PC-9 (cell line): ENCODE results near the gene DSCAM. TPM values are rescaled to one million over a fixed set of nuclear protein-coding genes. Genes with fewer than 3 reads are reported as not detected.

Experiments used
- BruUV-seq: library from RNA; stranded (reverse); fragments of 400-500 nt; replicated peaks from 2 replicates; lab custom pipeline; 2021; lab: Mats Ljungman, UMichigan
- CTCF ChIA-PET: fragments of 300-600 bp; sonication (Branson Sonifier 250); formaldehyde crosslinking; loops from one replicate; lab custom pipeline; 2022; ENCODE audit warnings: antibody characterized with exemption; lab: Charles Lee
- POLR2A ChIA-PET: fragments of 300-600 bp; sonication (Branson Sonifier 250); formaldehyde crosslinking; loops from one replicate; lab custom pipeline; 2022; ENCODE audit warnings: antibody characterized with exemption; ENCODE audit not compliant: unreplicated experiment; lab: Charles Lee
- DNase-seq, 2 experiments: peaks; one replicate each; pipeline versions ENCODE4 v3.0.0 to v3.0.0-alpha.2; 2015 to 2022; ENCODE audit warnings: mixed read lengths in 1 of 2
- H2AFZ ChIP-seq: fragments of 200-600 bp; sonication (generic); 2 replicates; pipeline ENCODE4 v1.8.1; 2017; ENCODE audit warnings: antibody characterized with exemption
- H3F3A ChIP-seq: fragments of 200-600 bp; sonication (generic); 2 replicates; pipeline ENCODE4 v1.8.1; 2017; ENCODE audit warnings: antibody characterized with exemption, mild to moderate bottlenecking, low read depth; ENCODE audit not compliant: insufficient read depth
- H3K27ac ChIP-seq: fragments of 200-600 bp; sonication (generic); 2 replicates; pipeline ENCODE4 v1.6.1; 2016; ENCODE audit warnings: mixed run types
- H3K27me3 ChIP-seq: fragments of 200-600 bp; sonication (generic); 2 replicates; pipeline ENCODE4 v1.6.1; 2016; ENCODE audit warnings: low read depth, mixed run types; ENCODE audit not compliant: insufficient read depth
- H3K36me3 ChIP-seq: fragments of 200-600 bp; sonication (generic); 2 replicates; pipeline ENCODE4 v1.6.1; 2016; ENCODE audit warnings: low read depth, mixed run types
- H3K4me1 ChIP-seq: fragments of 200-600 bp; sonication (generic); replicated peaks from 2 replicates; pipeline ENCODE4 v1.6.1; 2016; ENCODE audit warnings: mixed run types; ENCODE audit not compliant: insufficient read depth
- H3K4me2 ChIP-seq: fragments of 200-600 bp; sonication (generic); 2 replicates; pipeline ENCODE4 v1.6.1; 2017; ENCODE audit warnings: mixed run types
- H3K4me3 ChIP-seq: fragments of 200-600 bp; sonication (generic); 2 replicates; pipeline ENCODE4 v1.6.1; 2016; ENCODE audit warnings: mixed run types
- H3K79me2 ChIP-seq: fragments of 200-600 bp; sonication (generic); 2 replicates; pipeline ENCODE4 v1.6.1; 2017; ENCODE audit warnings: low read depth, mixed run types
- H3K9me2 ChIP-seq: fragments of 200-600 bp; sonication (generic); 2 replicates; pipeline ENCODE4 v1.8.1; 2017; ENCODE audit warnings: mild to moderate bottlenecking; ENCODE audit not compliant: insufficient read depth
- H3K9me3 ChIP-seq: fragments of 200-600 bp; sonication (generic); 2 replicates; pipeline ENCODE4 v1.8.1; 2016; ENCODE audit warnings: low read depth; ENCODE audit not compliant: insufficient read depth
- H4K20me1 ChIP-seq: fragments of 200-600 bp; sonication (generic); 2 replicates; pipeline ENCODE4 v1.8.1; 2017; ENCODE audit not compliant: insufficient read depth
- EZH2 ChIP-seq: fragments of 200-600 bp; sonication (generic); IDR thresholded peaks from 2 replicates; pipeline ENCODE4 v1.8.0; 2017; ENCODE audit warnings: antibody characterized with exemption, low read depth
- intact Hi-C: fragments of 100-400 bp; cut with micrococcal nuclease; formaldehyde crosslinking; loops from one replicate; pipeline ENCODE4 v1.10.0; 2022; ENCODE audit not compliant: unreplicated experiment
- total RNA-seq: library from RNA; stranded (reverse); gene quantifications from 2 replicates; pipeline ENCODE4 v1.2.3, GENCODE V29; 2021
- TF ChIP-seq, protein P1 (sequence below): fragments of 200-600 bp; sonication (generic); conservative IDR thresholded peaks from 2 replicates; pipeline ENCODE4 v1.6.1; 2017; ENCODE audit warnings: mixed run types, antibody characterized with exemption, mild to moderate bottlenecking, moderate library complexity

The DSCAM gene
- total RNA-seq, 1 experiment from 2014 or later: not detected

DNA sequence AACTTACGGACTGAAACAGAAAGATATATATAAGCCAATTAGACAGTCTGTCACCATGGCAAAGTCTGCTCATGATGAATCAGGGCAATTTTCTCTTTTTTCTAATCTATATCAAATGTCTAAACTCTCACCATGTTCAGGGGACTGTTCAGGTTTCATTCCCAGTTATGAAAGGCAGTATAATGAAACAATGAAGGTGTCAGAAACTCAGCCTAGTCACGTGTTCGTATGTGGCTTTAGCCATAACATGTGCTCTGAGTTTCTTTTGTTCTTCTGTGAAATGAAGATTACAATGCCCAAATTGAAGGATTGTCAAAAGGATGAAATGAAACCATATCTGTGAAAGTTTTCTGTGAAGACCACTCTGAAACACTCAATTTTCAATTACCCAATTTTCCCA lies 392.9 kb downstream of the DSCAM start:
- H3F3A ChIP-seq: no peaks in the 10 kb centered on the region
- DNase-seq: no peak
- TF ChIP-seq EZH2: no peak
- TF ChIP-seq, protein P1, sequence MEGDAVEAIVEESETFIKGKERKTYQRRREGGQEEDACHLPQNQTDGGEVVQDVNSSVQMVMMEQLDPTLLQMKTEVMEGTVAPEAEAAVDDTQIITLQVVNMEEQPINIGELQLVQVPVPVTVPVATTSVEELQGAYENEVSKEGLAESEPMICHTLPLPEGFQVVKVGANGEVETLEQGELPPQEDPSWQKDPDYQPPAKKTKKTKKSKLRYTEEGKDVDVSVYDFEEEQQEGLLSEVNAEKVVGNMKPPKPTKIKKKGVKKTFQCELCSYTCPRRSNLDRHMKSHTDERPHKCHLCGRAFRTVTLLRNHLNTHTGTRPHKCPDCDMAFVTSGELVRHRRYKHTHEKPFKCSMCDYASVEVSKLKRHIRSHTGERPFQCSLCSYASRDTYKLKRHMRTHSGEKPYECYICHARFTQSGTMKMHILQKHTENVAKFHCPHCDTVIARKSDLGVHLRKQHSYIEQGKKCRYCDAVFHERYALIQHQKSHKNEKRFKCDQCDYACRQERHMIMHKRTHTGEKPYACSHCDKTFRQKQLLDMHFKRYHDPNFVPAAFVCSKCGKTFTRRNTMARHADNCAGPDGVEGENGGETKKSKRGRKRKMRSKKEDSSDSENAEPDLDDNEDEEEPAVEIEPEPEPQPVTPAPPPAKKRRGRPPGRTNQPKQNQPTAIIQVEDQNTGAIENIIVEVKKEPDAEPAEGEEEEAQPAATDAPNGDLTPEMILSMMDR: no peak
- H4K20me1 ChIP-seq: no peaks in the 10 kb centered on the region
- no peaks in the 10 kb centered on the region for H3K79me2 ChIP-seq
- ChIA-PET CTCF (no interaction called here), POLR2A (no interaction called here)
- no peaks in the 10 kb centered on the region for H3K9me2 ChIP-seq
- no peak overlapping the region for H2AFZ ChIP-seq
- no peaks in the 10 kb centered on the region for H3K9me3 ChIP-seq
- H3K4me1 ChIP-seq: no peaks in the 10 kb centered on the region
- H3K27me3 ChIP-seq: no peaks in the 10 kb centered on the region
- no peak overlapping the region for H3K4me3 ChIP-seq
- no peaks in the 10 kb centered on the region for H3K36me3 ChIP-seq
- intact Hi-C loops: no loop called here
- no peak overlapping the region for H3K27ac ChIP-seq
- BruUV-seq: no TSS peak
- no peak overlapping the region for H3K4me2 ChIP-seq

DNA sequence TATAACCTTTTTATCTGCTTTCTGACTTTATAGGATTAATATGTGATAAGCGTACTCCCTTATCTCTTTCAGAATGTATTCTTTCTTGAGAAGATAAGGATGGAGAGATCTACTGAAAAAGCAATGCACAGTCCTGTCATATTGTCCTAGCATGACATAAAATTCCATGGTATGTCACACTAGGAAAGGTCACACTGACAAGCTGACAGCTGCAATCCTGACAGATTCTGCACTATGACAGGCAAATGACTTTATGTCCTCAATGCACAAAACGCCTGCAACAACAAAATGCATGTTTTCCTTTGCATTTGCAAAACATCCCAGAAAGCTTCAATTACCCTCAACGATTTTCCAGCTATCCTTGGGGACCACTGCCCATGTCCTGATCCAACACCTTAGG lies 393.8 kb downstream of the DSCAM start:
- no peaks in the 10 kb centered on the region for H3K9me2 ChIP-seq
- BruUV-seq: no TSS peak
- H3K36me3 ChIP-seq: no peaks in the 10 kb centered on the region
- no peak overlapping the region for H3K4me2 ChIP-seq
- no peaks in the 10 kb centered on the region for H3K4me1 ChIP-seq
- no peak for TF ChIP-seq EZH2
- TF ChIP-seq, protein P1: no peak
- H4K20me1 ChIP-seq: no peaks in the 10 kb centered on the region
- CTCF ChIA-PET: no interaction called here
- no peak overlapping the region for H2AFZ ChIP-seq
- H3K79me2 ChIP-seq: no peaks in the 10 kb centered on the region
- no peaks in the 10 kb centered on the region for H3F3A ChIP-seq
- H3K9me3 ChIP-seq: no peaks in the 10 kb centered on the region
- no peak overlapping the region for H3K4me3 ChIP-seq
- POLR2A ChIA-PET: no interaction called here
- no peak for DNase-seq
- no peaks in the 10 kb centered on the region for H3K27me3 ChIP-seq
- H3K27ac ChIP-seq: no peak overlapping the region
- intact Hi-C loops: no loop called here

DNA sequence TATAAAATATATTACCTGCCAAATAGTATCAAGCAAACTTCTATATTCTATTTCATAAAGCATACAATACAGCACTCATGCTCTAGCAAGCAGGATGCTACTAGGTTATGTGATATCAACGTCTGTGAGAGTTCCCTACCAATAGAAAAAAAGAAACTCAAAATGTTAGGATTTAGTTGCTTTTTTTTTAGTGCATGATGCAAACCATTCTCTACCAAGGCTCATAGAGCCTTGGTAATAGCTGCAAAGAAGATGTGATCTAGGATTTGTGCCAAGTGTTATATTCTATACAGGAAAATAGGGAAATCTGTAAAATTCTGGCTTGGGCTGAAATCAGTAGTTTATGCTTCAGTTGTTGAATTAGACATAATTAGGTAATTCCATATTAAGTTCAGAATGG lies 394.4 kb downstream of the DSCAM start:
- BruUV-seq: no TSS peak
- intact Hi-C loops: no loop called here

More for the DNA sequence above, 394.4 kb downstream of the DSCAM start:
- Histone ChIP-seq H3K27me3 (no peaks in the 10 kb centered on the region), H3K4me3 (no peak overlapping the region), H3K36me3 (no peaks in the 10 kb centered on the region), H3K9me3 (no peaks in the 10 kb centered on the region), H4K20me1 (no peaks in the 10 kb centered on the region), H2AFZ (no peak overlapping the region), H3K4me1 (no peaks in the 10 kb centered on the region), H3K27ac (no peak overlapping the region), H3K4me2 (no peak overlapping the region), H3K9me2 (no peaks in the 10 kb centered on the region; the same call in 1 of the 2 replicates), H3K79me2 (no peaks in the 10 kb centered on the region), H3F3A (no peaks in the 10 kb centered on the region)
- DNase-seq: no peak
- POLR2A ChIA-PET: no interaction called here
- TF ChIP-seq EZH2: no peak
- TF ChIP-seq, protein P1: no peak
- CTCF ChIA-PET: no interaction called here
